H1 (cell line): ENCODE measurements around the gene MACROD2. TPM values are rescaled to one million over a fixed set of nuclear protein-coding genes. Genes with fewer than 3 reads are reported as not detected.

Source experiments
- CREB1 ChIP-seq: IDR thresholded peaks from 2 replicates; pipeline ENCODE4 v1.6.1; 2012; ENCODE audit warnings: inconsistent platforms
- HDAC6 ChIP-seq: IDR thresholded peaks from one replicate; pipeline ENCODE4 v1.7.1; 2012; ENCODE audit warnings: low read depth, mild to moderate bottlenecking, inconsistent platforms, low read length, moderate library complexity
- NANOG ChIP-seq: IDR thresholded peaks from 2 replicates; pipeline ENCODE4 v1.6.1; 2011; ENCODE audit warnings: low read length, low read depth, mild to moderate bottlenecking, inconsistent platforms; ENCODE audit not compliant: insufficient read depth, poor library complexity, severe bottlenecking
- SP2 ChIP-seq: IDR thresholded peaks from 2 replicates; pipeline ENCODE4 v1.6.1; 2012; ENCODE audit warnings: mild to moderate bottlenecking, low read length, inconsistent platforms
- polyA plus RNA-seq, 7 experiments: library from polyadenylated mRNA; depleted of rRNA in 3 of 7; stranded (reverse) in 5 of 7; unstranded in 2 of 7; fragments of >200 nt in 5 of 7; fragments of 200-250 nt in 2 of 7; gene quantifications; 1 replicate in 5 of 7; 2 replicates in 1 of 7; 4 replicates in 1 of 7; pipeline versions ENCODE4 v1.2.1 to v1.2.3, GENCODE V29; 2011 to 2013; ENCODE audit warnings: missing spikeins in 2 of 7, mixed read lengths in 2 of 7
- total RNA-seq: library from RNA; stranded (reverse); fragmentation: NEBNext Ultra II Directional; extraction: Animal tissue kit (Norgen Biotek cat#: 25700); gene quantifications from 2 replicates; pipeline ENCODE4 v1.2.1, GENCODE V29; 2021
- TF ChIP-seq, protein P1 (sequence below): IDR thresholded peaks from 2 replicates; pipeline ENCODE4 v1.6.1; 2011; ENCODE audit warnings: low read length, improper control_type of control experiment
- TF ChIP-seq, protein P2 (sequence below): fragments of 300-600 bp; sonication (generic); IDR thresholded peaks from 2 replicates; pipeline ENCODE4 v1.7.1; 2012; ENCODE audit warnings: low read length, moderate library complexity, mild to moderate bottlenecking, inconsistent platforms; ENCODE audit not compliant: insufficient replicate concordance
- TF ChIP-seq, protein P3 (sequence below): IDR thresholded peaks from 2 replicates; pipeline ENCODE4 v1.6.1; 2012; ENCODE audit warnings: low read length, inconsistent platforms

Gene MACROD2
- total and polyA plus RNA-seq, 2 of the 8 experiments (the other 6 are each of a cell fraction or from before 2014, with no cell fraction given) = 0.70 to 3.9 TPM

DNA sequence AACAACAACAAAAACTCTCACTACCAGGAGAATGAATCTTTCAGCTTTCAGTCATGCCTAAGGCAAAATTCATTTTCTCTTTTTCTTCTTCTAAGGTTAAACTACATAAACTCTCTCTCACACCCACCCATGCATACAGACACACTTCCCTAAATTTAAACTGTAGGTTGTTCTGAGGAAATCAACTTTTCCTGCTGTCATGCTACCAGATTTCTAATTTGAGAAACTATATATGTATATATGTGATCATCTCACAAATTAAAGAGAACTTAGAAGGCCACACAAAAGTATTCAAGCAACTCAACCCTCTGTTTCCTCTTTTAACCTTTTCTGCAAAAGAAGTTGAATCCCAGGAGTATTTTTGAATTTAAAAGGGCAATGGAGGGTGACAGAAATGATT lies 2045.4 kb downstream of the MACROD2 start (continued):
- TF ChIP-seq, protein P1, sequence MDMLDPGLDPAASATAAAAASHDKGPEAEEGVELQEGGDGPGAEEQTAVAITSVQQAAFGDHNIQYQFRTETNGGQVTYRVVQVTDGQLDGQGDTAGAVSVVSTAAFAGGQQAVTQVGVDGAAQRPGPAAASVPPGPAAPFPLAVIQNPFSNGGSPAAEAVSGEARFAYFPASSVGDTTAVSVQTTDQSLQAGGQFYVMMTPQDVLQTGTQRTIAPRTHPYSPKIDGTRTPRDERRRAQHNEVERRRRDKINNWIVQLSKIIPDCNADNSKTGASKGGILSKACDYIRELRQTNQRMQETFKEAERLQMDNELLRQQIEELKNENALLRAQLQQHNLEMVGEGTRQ = no peak
- TF ChIP-seq HDAC6 (no peak), NANOG (no peak), CREB1 (no peak), SP2 (no peak)
- TF ChIP-seq, protein P2, sequence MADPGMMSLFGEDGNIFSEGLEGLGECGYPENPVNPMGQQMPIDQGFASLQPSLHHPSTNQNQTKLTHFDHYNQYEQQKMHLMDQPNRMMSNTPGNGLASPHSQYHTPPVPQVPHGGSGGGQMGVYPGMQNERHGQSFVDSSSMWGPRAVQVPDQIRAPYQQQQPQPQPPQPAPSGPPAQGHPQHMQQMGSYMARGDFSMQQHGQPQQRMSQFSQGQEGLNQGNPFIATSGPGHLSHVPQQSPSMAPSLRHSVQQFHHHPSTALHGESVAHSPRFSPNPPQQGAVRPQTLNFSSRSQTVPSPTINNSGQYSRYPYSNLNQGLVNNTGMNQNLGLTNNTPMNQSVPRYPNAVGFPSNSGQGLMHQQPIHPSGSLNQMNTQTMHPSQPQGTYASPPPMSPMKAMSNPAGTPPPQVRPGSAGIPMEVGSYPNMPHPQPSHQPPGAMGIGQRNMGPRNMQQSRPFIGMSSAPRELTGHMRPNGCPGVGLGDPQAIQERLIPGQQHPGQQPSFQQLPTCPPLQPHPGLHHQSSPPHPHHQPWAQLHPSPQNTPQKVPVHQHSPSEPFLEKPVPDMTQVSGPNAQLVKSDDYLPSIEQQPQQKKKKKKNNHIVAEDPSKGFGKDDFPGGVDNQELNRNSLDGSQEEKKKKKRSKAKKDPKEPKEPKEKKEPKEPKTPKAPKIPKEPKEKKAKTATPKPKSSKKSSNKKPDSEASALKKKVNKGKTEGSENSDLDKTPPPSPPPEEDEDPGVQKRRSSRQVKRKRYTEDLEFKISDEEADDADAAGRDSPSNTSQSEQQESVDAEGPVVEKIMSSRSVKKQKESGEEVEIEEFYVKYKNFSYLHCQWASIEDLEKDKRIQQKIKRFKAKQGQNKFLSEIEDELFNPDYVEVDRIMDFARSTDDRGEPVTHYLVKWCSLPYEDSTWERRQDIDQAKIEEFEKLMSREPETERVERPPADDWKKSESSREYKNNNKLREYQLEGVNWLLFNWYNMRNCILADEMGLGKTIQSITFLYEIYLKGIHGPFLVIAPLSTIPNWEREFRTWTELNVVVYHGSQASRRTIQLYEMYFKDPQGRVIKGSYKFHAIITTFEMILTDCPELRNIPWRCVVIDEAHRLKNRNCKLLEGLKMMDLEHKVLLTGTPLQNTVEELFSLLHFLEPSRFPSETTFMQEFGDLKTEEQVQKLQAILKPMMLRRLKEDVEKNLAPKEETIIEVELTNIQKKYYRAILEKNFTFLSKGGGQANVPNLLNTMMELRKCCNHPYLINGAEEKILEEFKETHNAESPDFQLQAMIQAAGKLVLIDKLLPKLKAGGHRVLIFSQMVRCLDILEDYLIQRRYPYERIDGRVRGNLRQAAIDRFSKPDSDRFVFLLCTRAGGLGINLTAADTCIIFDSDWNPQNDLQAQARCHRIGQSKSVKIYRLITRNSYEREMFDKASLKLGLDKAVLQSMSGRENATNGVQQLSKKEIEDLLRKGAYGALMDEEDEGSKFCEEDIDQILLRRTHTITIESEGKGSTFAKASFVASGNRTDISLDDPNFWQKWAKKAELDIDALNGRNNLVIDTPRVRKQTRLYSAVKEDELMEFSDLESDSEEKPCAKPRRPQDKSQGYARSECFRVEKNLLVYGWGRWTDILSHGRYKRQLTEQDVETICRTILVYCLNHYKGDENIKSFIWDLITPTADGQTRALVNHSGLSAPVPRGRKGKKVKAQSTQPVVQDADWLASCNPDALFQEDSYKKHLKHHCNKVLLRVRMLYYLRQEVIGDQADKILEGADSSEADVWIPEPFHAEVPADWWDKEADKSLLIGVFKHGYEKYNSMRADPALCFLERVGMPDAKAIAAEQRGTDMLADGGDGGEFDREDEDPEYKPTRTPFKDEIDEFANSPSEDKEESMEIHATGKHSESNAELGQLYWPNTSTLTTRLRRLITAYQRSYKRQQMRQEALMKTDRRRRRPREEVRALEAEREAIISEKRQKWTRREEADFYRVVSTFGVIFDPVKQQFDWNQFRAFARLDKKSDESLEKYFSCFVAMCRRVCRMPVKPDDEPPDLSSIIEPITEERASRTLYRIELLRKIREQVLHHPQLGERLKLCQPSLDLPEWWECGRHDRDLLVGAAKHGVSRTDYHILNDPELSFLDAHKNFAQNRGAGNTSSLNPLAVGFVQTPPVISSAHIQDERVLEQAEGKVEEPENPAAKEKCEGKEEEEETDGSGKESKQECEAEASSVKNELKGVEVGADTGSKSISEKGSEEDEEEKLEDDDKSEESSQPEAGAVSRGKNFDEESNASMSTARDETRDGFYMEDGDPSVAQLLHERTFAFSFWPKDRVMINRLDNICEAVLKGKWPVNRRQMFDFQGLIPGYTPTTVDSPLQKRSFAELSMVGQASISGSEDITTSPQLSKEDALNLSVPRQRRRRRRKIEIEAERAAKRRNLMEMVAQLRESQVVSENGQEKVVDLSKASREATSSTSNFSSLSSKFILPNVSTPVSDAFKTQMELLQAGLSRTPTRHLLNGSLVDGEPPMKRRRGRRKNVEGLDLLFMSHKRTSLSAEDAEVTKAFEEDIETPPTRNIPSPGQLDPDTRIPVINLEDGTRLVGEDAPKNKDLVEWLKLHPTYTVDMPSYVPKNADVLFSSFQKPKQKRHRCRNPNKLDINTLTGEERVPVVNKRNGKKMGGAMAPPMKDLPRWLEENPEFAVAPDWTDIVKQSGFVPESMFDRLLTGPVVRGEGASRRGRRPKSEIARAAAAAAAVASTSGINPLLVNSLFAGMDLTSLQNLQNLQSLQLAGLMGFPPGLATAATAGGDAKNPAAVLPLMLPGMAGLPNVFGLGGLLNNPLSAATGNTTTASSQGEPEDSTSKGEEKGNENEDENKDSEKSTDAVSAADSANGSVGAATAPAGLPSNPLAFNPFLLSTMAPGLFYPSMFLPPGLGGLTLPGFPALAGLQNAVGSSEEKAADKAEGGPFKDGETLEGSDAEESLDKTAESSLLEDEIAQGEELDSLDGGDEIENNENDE = no peak
- TF ChIP-seq, protein P3, sequence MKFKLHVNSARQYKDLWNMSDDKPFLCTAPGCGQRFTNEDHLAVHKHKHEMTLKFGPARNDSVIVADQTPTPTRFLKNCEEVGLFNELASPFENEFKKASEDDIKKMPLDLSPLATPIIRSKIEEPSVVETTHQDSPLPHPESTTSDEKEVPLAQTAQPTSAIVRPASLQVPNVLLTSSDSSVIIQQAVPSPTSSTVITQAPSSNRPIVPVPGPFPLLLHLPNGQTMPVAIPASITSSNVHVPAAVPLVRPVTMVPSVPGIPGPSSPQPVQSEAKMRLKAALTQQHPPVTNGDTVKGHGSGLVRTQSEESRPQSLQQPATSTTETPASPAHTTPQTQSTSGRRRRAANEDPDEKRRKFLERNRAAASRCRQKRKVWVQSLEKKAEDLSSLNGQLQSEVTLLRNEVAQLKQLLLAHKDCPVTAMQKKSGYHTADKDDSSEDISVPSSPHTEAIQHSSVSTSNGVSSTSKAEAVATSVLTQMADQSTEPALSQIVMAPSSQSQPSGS = no peak
